HCT116 (cell line): Measurements from ENCODE around the gene GRIN2A. TPM values are rescaled to one million over a fixed set of nuclear protein-coding genes. Genes with fewer than 3 reads are reported as not detected.

Source experiments
- ATAC-seq: fragments of 200-7000 bp; cut with Tn5 transposase; 2 replicates; pipeline ENCODE4 v1.9.1; 2020; ENCODE audit warnings: mild to moderate bottlenecking, moderate library complexity
- BruUV-seq: library from RNA; stranded (reverse); fragments of 400-500 nt; replicated peaks from 2 replicates; lab custom pipeline; 2021; lab: Mats Ljungman, UMichigan
- CTCF ChIA-PET: fragments of 300-600 bp; sonication (Branson Sonifier 250); formaldehyde crosslinking; loops from one replicate; lab custom pipeline; 2021; ENCODE audit warnings: antibody characterized with exemption; lab: Charles Lee
- POLR2A ChIA-PET: fragments of 300-600, 350-600 bp; sonication (Branson Sonifier 250); formaldehyde crosslinking; loops from one replicate; lab custom pipeline; 2021; ENCODE audit warnings: antibody characterized with exemption; lab: Charles Lee
- RAD21 ChIA-PET, 2 experiments: fragments of 300-600 bp; sonication (Branson Sonifier 250); formaldehyde crosslinking; loops; one replicate each; lab custom pipeline; 2023; ENCODE audit warnings: low total read pairs in 2 of 2; ENCODE audit not compliant: uncharacterized antibody in 2 of 2, unreplicated experiment in 2 of 2, low non-redundant PET in 1 of 2; lab: Charles Lee
- DNase-seq: peaks from one replicate; pipeline ENCODE4 v3.0.0-alpha.2; 2010; ENCODE audit warnings: low read depth, low spot score
- H2AFZ ChIP-seq: fragments of 200-600 bp; shearing (Covaris generic), sonication (generic); 2 replicates; pipeline ENCODE4 v1.6.1; 2017; ENCODE audit warnings: low read depth, mixed run types, mixed read lengths, antibody characterized with exemption, low read length; ENCODE audit not compliant: poor library complexity, severe bottlenecking
- H3K27ac ChIP-seq: 2 replicates; pipeline ENCODE4 v1.5.1; 2012; ENCODE audit warnings: low read depth, low read length
- H3K27me3 ChIP-seq: fragments of 200-600 bp; sonication (generic); 2 replicates; pipeline ENCODE4 v1.6.1; 2016; ENCODE audit warnings: mixed run types, low read length, mixed read lengths; ENCODE audit not compliant: insufficient read depth
- H3K36me3 ChIP-seq, 2 experiments: fragments of 200-500 bp in 1 of 2; fragments of 200-600 bp in 1 of 2; sonication (Bioruptor generic) in 1 of 2; sonication (generic) in 1 of 2; 2 replicates each; pipeline versions ENCODE4 v1.5.1 to v1.6.1; 2014 to 2016; ENCODE audit warnings: low read length in 2 of 2, inconsistent platforms in 1 of 2, mixed read lengths in 1 of 2, mixed run types in 1 of 2; ENCODE audit not compliant: insufficient read depth in 2 of 2, control insufficient read depth in 1 of 2
- H3K4me1 ChIP-seq, 2 experiments: fragments of 200-600 bp in 1 of 2; sonication (generic) in 1 of 2; 2 replicates each; pipeline versions ENCODE4 v1.5.1 to v1.6.1; 2012 to 2017; ENCODE audit warnings: low read length in 2 of 2, inconsistent platforms in 1 of 2, mild to moderate bottlenecking in 1 of 2, mixed read lengths in 1 of 2, mixed run types in 1 of 2, moderate library complexity in 1 of 2; ENCODE audit not compliant: insufficient read depth in 2 of 2, control insufficient read depth in 1 of 2
- H3K4me2 ChIP-seq: fragments of 200-600 bp; sonication (generic); 2 replicates; pipeline ENCODE4 v1.6.1; 2017; ENCODE audit warnings: mixed run types, low read length, mixed read lengths
- H3K4me3 ChIP-seq, 2 experiments: fragments of 200-600 bp in 1 of 2; sonication (generic) in 1 of 2; replicated peaks in 1 of 2; 2 replicates each; pipeline ENCODE4 v1.5.1; 2011 to 2016; ENCODE audit warnings: low read length in 2 of 2, control low read depth in 1 of 2, low read depth in 1 of 2, mild to moderate bottlenecking in 1 of 2, mixed read lengths in 1 of 2, mixed run types in 1 of 2
- H3K79me2 ChIP-seq: fragments of 200-600 bp; sonication (generic); 2 replicates; pipeline ENCODE4 v1.6.1; 2017; ENCODE audit warnings: mild to moderate bottlenecking, mixed run types, low read length, moderate library complexity, mixed read lengths; ENCODE audit not compliant: insufficient read depth
- H3K9ac ChIP-seq: fragments of 200-600 bp; sonication (generic); 2 replicates; pipeline ENCODE4 v1.6.1; 2016; ENCODE audit warnings: low read length, mixed read lengths
- H3K9me2 ChIP-seq: fragments of 200-600 bp; sonication (generic), shearing (Covaris generic); 2 replicates; pipeline ENCODE4 v1.6.1; 2017; ENCODE audit warnings: mixed run types, mild to moderate bottlenecking, moderate library complexity; ENCODE audit not compliant: insufficient read depth
- H3K9me3 ChIP-seq, 2 experiments: fragments of 200-500 bp in 1 of 2; fragments of 200-600 bp in 1 of 2; sonication (Bioruptor generic) in 1 of 2; sonication (generic) in 1 of 2; 2 replicates each; pipeline ENCODE4 v1.6.1; 2014 to 2017; ENCODE audit warnings: low read length in 2 of 2, mixed read lengths in 2 of 2, inconsistent platforms in 1 of 2, low read depth in 1 of 2, mild to moderate bottlenecking in 1 of 2, mixed run types in 1 of 2, moderate library complexity in 1 of 2; ENCODE audit not compliant: control insufficient read depth in 1 of 2, insufficient read depth in 1 of 2
- H4K20me1 ChIP-seq: fragments of 200-600 bp; sonication (generic), shearing (Covaris generic); 2 replicates; pipeline ENCODE4 v1.6.1; 2017; ENCODE audit warnings: mixed run types, mild to moderate bottlenecking, moderate library complexity; ENCODE audit not compliant: insufficient read depth
- CBX3 ChIP-seq: IDR thresholded peaks from 2 replicates; pipeline ENCODE4 v1.6.1; 2012; ENCODE audit warnings: low read depth
- CEBPB ChIP-seq: IDR thresholded peaks from 2 replicates; pipeline ENCODE4 v1.6.1; 2012; ENCODE audit warnings: low read depth
- REST ChIP-seq: IDR thresholded peaks from 2 replicates; pipeline ENCODE4 v1.6.1; 2012; ENCODE audit warnings: low read depth
- SP1 ChIP-seq: IDR thresholded peaks from 2 replicates; pipeline ENCODE4 v1.6.1; 2012; ENCODE audit warnings: low read depth
- SRF ChIP-seq: IDR thresholded peaks from 2 replicates; pipeline ENCODE4 v1.6.1; 2012; ENCODE audit warnings: low read depth
- ZBTB33 ChIP-seq: IDR thresholded peaks from 2 replicates; pipeline ENCODE4 v1.6.1; 2011; ENCODE audit warnings: mild to moderate bottlenecking, low read length, moderate library complexity; ENCODE audit not compliant: insufficient replicate concordance; ENCODE audit errors: extremely low read depth
- intact Hi-C: fragments of 100-400 bp; cut with micrococcal nuclease; formaldehyde crosslinking; loops from 2 replicates; pipeline ENCODE4 v1.10.0; 2022
- total RNA-seq: library from RNA; stranded (reverse); gene quantifications from one replicate; pipeline ENCODE4 v1.2.1, GENCODE V29; 2021; ENCODE audit not compliant: unreplicated experiment

Gene GRIN2A
- total RNA-seq, 1 experiment from 2014 or later, result 0.02 TPM

GRCh38 chr16:10112021-10112420 is 70.2 kb downstream of the GRIN2A start (continued):
- no peak for TF ChIP-seq ZBTB33
- TF ChIP-seq SRF, result no peak
- TF ChIP-seq, all 23 proteins: peak for 0

GRCh38 chr16:10111156-10111761 is 71.0 kb downstream of the GRIN2A start:
- no peak for TF ChIP-seq SRF
- TF ChIP-seq REST, result no peak
- TF ChIP-seq ZBTB33, result no peak
- no peak for TF ChIP-seq SP1
- no peak for TF ChIP-seq CBX3
- no peak for TF ChIP-seq CEBPB
- CTCF ChIA-PET, result no interaction called here
- Histone ChIP-seq H3K4me3 (no peak overlapping the region), H3K27ac (no peak overlapping the region), H3K4me2 (no peak overlapping the region), H2AFZ (no peak overlapping the region), H3K9me3 (no peaks in the 10 kb centered on the region), H3K27me3 (peaks cover 20% of the 10 kb centered on the region), H4K20me1 (no peaks in the 10 kb centered on the region), H3K79me2 (no peaks in the 10 kb centered on the region), H3K9me2 (no peaks in the 10 kb centered on the region), H3K36me3 (no peaks in the 10 kb centered on the region), H3K4me1 (no peaks in the 10 kb centered on the region), H3K9ac (no peak overlapping the region)
- DNase-seq (no peak), ATAC-seq (no peak)
- POLR2A ChIA-PET, result no interaction called here
- no TSS peak for BruUV-seq
- RAD21 ChIA-PET, result no interaction called here
- intact Hi-C loops, result no loop called here
